8988T (cell line): ENCODE data around the gene ENTPD6.
"Not testable (repeated sequence)": the region's sequence is repeated elsewhere in the genome, so short reads cannot be mapped to it uniquely, and the experiment has no call there.

ENCODE experiments used
- DNase-seq: peaks from one replicate; pipeline ENCODE4 v3.0.0; 2011

Gene ENTPD6

GRCh38 chr20:25259358-25259757 is 63.8 kb downstream of the ENTPD6 start:
- DNase-seq = no peak

DNA sequence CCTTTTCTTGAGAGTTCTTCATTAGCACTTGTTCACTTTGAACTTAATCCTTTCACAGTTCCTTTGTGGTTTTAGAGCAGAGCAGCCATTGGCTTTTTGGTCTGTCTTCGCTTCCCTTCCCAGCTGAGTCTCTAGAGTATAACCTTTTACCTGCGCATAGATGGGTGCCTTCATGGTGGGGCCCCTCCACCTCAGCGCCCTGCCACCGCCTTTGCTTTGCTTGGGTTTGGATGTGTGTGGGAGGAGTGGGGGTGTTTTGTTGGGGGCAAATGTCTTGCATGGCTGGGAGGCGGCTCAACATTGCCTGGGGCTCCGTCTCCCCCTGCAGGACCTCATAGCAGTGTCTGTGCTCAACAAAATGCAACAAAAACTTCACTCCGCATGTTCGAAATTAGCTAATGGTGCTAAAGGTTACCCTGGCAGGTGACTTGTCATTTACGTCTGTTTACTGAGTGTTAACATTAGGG is 64.3 kb downstream of the ENTPD6 start:
- DNase-seq = no peak

DNA sequence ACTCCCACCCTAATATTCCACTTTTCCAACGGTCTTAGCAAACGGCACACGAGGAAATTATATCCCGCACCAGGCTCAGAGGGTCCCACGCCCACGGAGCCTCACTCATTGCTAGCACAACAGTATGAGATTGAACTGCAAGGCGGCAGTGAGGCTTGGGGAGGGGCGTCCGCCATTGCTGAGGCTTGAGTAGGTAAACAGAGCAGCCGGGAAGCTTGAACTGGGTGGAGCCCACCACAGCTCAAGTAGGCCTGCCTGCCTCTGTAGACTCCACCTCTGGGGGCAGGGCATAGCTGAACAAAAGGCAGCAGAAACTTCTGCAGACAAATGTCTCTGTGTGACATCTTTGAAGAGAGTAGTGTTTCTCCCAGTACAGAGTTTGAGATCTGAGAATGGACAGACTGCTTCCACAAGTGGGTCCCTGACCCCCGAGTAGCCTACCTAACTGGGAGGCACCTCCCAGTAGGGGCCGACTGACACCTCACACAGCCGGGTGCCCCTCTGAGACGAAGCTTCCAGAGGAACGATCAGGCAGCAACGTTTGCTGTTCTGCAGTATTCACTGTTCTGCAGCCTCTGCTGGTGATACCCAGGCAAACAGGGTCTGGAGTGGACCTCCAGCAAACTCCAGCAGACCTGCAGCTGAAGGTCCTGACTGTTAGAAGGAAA is 65.4 kb downstream of the ENTPD6 start:
- not testable (repeated sequence) for DNase-seq

- DNase-seq = no peak
Observed at GRCh38 chr20:25269057-25269832, 73.7 kb downstream of the ENTPD6 start.

- DNase-seq = no peak
Observed at GRCh38 chr20:25269833-25270170, 74.3 kb downstream of the ENTPD6 start.

GRCh38 chr20:25270829-25271251 is 75.3 kb downstream of the ENTPD6 start:
- no peak for DNase-seq

- no peak for DNase-seq
Observed at GRCh38 chr20:25271486-25272222, 76.1 kb downstream of the ENTPD6 start.

DNA sequence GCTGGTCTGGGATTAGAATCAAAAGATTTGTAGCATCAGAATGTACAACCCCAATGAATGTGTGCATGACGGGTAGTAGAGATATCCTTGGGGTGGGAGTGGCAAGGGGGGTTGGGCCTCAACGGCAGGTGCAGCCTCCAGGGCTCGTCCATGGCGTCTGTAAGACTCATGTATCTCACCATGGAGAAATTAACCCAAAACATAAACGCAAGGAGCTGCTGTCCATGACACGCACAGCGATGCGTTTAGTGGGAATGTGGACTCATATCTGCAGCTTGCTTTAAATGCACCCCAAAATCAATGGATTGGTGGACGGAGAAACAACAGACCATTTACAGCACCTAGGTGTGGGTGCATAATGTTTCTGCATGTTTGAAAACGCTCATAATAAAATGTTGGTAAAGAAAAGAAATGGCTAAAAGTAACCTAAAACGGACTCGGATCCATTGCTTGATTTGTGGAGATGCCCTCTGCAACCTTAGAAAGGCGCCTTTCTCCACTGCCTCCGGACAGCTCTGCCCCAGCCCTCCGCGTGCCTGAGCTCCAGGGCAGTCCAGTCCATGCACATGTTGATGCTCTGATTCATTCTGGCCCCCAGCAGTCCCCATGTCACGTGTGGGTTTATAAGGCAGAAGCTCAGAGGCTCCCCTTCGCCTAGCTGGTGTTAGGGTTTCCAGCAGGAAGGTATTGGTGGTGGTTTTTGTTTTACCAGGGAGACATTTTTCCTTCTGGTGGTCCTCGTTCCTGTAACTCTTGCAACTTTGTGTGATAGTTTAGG is 76.9 kb downstream of the ENTPD6 start:
- DNase-seq = no peak

DNA sequence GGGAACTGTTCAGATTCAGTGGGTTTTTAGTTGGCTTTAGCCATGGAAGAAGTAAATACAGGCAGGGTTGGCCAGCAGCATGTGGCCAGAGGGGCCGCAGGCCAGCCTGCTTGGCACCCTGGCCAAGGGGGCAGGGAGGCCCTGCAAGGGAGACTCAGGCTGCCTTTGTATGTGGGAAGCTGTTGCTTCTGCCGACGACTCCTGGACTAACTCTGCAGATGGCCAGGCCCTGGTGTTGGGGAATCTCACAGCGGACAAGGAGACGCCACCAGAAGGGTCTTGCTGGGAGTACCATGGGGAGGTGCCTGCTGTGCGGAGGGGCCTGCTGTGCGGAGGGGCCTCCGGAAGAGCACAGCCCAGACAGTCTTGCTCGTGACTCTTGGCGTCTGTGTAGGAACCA is 77.5 kb downstream of the ENTPD6 start:
- DNase-seq = no peak

- no peak for DNase-seq
Observed at GRCh38 chr20:25273541-25274358, 78.2 kb downstream of the ENTPD6 start.

DNA sequence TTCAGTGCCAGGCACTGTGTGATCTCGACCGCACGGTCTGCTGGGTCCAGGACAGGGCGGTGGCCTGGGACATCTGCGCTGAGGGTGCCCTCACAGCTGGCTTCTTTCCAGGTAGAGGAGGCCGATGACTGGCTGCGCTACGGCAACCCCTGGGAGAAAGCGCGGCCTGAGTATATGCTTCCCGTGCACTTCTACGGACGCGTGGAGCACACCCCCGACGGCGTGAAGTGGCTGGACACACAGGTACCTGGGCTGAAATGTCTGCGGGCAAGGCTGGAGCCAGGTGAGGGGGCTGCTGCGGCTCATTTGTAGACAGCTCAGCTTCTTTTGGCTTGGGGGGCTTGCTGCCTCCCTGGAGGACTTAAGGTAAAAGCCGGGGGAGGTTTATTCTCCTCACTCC is 79.0 kb downstream of the ENTPD6 start:
- DNase-seq = no peak

DNA sequence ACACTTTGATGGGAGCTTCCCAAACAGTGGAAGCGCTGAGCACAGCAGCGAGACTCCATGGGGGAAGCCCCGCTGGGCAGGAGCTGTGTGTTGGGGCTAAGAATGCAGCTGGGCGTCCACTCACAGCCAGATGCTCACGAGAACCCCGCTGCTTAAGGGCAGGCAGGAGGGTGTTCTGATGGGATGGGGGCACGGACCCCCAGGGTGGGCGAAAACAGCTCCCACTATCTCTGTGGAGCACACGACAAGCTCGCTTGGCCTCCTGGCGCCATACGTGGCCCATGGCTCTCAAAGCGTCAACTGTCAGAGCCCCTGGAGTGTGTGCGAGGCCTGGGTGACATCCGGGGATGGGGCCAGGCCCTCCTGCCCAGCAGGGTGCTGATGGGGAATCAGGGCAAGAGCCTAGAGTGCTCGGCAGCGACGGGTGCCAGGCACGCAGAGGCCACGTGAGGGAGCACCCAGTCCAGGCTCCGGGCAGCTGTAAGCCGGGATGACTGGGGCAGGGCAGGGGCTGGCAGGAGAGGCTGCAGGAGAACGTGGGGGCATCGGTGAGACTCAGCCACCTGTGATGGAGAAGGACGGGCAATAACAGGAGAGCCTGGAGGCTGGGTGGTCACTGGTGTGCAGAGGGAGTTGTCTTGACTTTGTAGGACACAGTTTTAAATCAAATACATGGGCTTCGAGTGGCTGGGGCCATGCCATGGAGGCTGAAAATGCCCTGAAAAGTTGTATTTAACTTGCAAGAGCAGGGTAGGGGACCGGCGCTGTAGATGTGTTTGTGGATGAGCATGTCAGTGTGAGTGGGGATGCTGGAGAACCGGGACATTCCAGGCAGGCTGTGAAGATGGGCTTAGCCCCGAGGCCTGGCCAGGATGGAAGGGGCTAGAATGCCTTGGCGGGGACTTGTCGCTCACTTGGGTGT is 79.6 kb downstream of the ENTPD6 start:
- DNase-seq = no peak

GRCh38 chr20:25275813-25276532 is 80.5 kb downstream of the ENTPD6 start:
- DNase-seq = no peak
